Measurements from ENCODE around the gene CLEC5A. TPM values are rescaled to one million over a fixed set of nuclear protein-coding genes. Genes with fewer than 3 reads are reported as not detected.
"Not testable (repeated sequence)": the region's sequence is repeated elsewhere in the genome, so short reads cannot be mapped to it uniquely, and the experiment has no call there.

CLEC5A gene
- total RNA-seq, 1 experiment from 2014 or later: not detected

DNA sequence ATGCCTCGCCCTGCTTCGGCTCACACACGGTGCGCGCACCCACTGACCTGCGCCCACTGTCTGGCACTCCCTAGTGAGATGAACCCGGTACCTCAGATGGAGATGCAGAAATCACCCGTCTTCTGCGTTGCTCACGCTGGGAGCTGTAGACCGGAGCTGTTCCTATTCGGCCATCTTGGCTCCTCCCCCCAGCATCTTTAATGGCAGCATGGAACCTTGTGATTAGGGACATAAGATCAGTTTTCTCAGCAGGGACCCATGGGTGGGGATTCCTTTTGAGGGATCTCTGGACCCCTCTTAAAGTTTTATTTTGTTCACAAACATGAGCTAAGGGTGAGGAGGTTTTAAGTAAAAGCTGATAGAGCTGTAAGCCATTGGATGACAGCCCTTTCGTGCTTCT, 39.2 kb upstream of the CLEC5A start:
- DNase-seq (ENCODE audit: low read depth, low spot score); POLR2A ChIA-PET; H3K4me3 ChIP-seq (ENCODE audit: low read depth in 2 of 2, low read length in 2 of 2); BruUV-seq (replicated peaks); ATAC-seq; intact Hi-C loops (cut with micrococcal nuclease; ENCODE audit: unreplicated experiment); H3K27ac ChIP-seq (ENCODE audit: low read length); H3K27me3 ChIP-seq (ENCODE audit: control insufficient read depth, insufficient read depth, low read length); H3K4me1 ChIP-seq (ENCODE audit: control insufficient read depth, insufficient read depth, low read length); H3K9me3 ChIP-seq (ENCODE audit: control insufficient read depth, insufficient read depth, low read depth, low read length); H3K36me3 ChIP-seq (ENCODE audit: control insufficient read depth, insufficient read depth, low read length); in situ Hi-C loops (cut with HindIII; ENCODE audit: low pct_unique_long_range_greater_than_20kb, low sequenced_read_pairs); CTCF ChIA-PET: not testable (repeated sequence)

- no TSS peak for BruUV-seq (replicated peaks)
- ChIA-PET POLR2A (no interaction called here), CTCF (no interaction called here)
- in situ Hi-C loops (cut with HindIII; ENCODE audit: low pct_unique_long_range_greater_than_20kb, low sequenced_read_pairs) (no loop called here), intact Hi-C loops (cut with micrococcal nuclease; ENCODE audit: unreplicated experiment) (no loop called here)
- Histone ChIP-seq H3K4me1 (ENCODE audit: control insufficient read depth, insufficient read depth, low read length) (no peaks in the 10 kb centered on the region), H3K36me3 (ENCODE audit: control insufficient read depth, insufficient read depth, low read length) (no peaks in the 10 kb centered on the region), H3K4me3 (ENCODE audit: low read depth in 2 of 2, low read length in 2 of 2) (no peak overlapping the region), H3K27ac (ENCODE audit: low read length) (no peak overlapping the region), H3K27me3 (ENCODE audit: control insufficient read depth, insufficient read depth, low read length) (no peaks in the 10 kb centered on the region; the same call in 1 of the 2 replicates), H3K9me3 (ENCODE audit: control insufficient read depth, insufficient read depth, low read depth, low read length) (no peaks in the 10 kb centered on the region)
- ATAC-seq (no peak), DNase-seq (ENCODE audit: low read depth, low spot score) (no peak)
- TF ChIP-seq TCF7L2 (IDR thresholded peaks at IDR 0.05; ENCODE audit: low read depth, low read length) (no peak), CTCF (IDR thresholded peaks at IDR 0.05) (no peak), SIN3A (IDR thresholded peaks at IDR 0.05; ENCODE audit: borderline replicate concordance, insufficient read depth, low read depth, low read length) (no peak), POLR2AphosphoS5 (IDR thresholded peaks at IDR 0.05; ENCODE audit: low read depth, low read length) (no peak)
- TF ChIP-seq, protein P1, sequence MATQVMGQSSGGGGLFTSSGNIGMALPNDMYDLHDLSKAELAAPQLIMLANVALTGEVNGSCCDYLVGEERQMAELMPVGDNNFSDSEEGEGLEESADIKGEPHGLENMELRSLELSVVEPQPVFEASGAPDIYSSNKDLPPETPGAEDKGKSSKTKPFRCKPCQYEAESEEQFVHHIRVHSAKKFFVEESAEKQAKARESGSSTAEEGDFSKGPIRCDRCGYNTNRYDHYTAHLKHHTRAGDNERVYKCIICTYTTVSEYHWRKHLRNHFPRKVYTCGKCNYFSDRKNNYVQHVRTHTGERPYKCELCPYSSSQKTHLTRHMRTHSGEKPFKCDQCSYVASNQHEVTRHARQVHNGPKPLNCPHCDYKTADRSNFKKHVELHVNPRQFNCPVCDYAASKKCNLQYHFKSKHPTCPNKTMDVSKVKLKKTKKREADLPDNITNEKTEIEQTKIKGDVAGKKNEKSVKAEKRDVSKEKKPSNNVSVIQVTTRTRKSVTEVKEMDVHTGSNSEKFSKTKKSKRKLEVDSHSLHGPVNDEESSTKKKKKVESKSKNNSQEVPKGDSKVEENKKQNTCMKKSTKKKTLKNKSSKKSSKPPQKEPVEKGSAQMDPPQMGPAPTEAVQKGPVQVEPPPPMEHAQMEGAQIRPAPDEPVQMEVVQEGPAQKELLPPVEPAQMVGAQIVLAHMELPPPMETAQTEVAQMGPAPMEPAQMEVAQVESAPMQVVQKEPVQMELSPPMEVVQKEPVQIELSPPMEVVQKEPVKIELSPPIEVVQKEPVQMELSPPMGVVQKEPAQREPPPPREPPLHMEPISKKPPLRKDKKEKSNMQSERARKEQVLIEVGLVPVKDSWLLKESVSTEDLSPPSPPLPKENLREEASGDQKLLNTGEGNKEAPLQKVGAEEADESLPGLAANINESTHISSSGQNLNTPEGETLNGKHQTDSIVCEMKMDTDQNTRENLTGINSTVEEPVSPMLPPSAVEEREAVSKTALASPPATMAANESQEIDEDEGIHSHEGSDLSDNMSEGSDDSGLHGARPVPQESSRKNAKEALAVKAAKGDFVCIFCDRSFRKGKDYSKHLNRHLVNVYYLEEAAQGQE (IDR thresholded peaks at IDR 0.05; ENCODE audit: insufficient read depth in 1 of 2, low read depth in 2 of 2, low read length in 1 of 2): no peak
These were observed 32.8 kb upstream of the CLEC5A start for GRCh38 chr7:141979568-141979967.

DNA sequence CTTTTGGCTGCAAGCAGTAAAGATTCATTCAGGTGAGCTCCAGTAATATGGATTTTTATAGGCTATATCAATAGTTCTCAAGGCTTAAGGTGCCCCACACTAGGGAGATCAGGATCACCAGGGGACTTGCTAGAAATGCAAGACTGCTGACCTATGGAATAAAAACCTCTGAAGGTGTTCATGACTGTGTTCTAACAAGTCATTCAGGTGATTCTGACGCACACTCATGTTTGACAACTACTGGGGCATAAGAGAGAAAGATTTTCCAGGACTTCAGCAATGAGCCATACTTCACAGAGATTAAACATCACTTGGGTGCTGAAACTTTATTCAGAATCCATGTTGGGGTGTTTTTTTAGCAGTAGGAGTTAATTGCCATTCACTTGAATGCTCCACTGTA, 31.6 kb upstream of the CLEC5A start:
- Histone ChIP-seq H3K36me3 (ENCODE audit: control insufficient read depth, insufficient read depth, low read length) (no peaks in the 10 kb centered on the region), H3K27ac (ENCODE audit: low read length) (no peak overlapping the region), H3K4me1 (ENCODE audit: control insufficient read depth, insufficient read depth, low read length) (no peaks in the 10 kb centered on the region), H3K4me3 (ENCODE audit: low read depth in 2 of 2, low read length in 2 of 2) (no peak overlapping the region), H3K27me3 (ENCODE audit: control insufficient read depth, insufficient read depth, low read length) (no peaks in the 10 kb centered on the region; the same call in 1 of the 2 replicates), H3K9me3 (ENCODE audit: control insufficient read depth, insufficient read depth, low read depth, low read length) (no peaks in the 10 kb centered on the region)
- TF ChIP-seq POLR2AphosphoS5 (IDR thresholded peaks at IDR 0.05; ENCODE audit: low read depth, low read length): no peak
- TF ChIP-seq, protein P1 (IDR thresholded peaks at IDR 0.05; ENCODE audit: insufficient read depth in 1 of 2, low read depth in 2 of 2, low read length in 1 of 2): no peak
- TF ChIP-seq CTCF (IDR thresholded peaks at IDR 0.05): no peak
- no peak for TF ChIP-seq TCF7L2 (IDR thresholded peaks at IDR 0.05; ENCODE audit: low read depth, low read length)
- TF ChIP-seq SIN3A (IDR thresholded peaks at IDR 0.05; ENCODE audit: borderline replicate concordance, insufficient read depth, low read depth, low read length): no peak
- ChIA-PET POLR2A (no interaction called here), CTCF (interaction anchor here (0.6 kb wide), 1 partner anchor 360 kb away, joined by 3 read pairs; no protein-coding TSS in a partner anchor)
- DNase-seq (ENCODE audit: low read depth, low spot score): no peak
- intact Hi-C loops (cut with micrococcal nuclease; ENCODE audit: unreplicated experiment) (no loop called here), in situ Hi-C loops (cut with HindIII; ENCODE audit: low pct_unique_long_range_greater_than_20kb, low sequenced_read_pairs) (no loop called here)
- BruUV-seq (replicated peaks): no TSS peak
- no peak for ATAC-seq
